HepG2 (cell line): ENCODE measurements around the gene SMC1B. TPM values are rescaled to one million over a fixed set of nuclear protein-coding genes. Genes with fewer than 3 reads are reported as not detected.

Source experiments
- ADNP ChIP-seq: sonication (generic); formaldehyde crosslinking; IDR thresholded peaks from 2 replicates; pipeline ENCODE4 v1.4.0; 2020; ENCODE audit warnings: missing genetic modification reagents
- BRF2 ChIP-seq: sonication (generic); formaldehyde crosslinking; IDR thresholded peaks from 2 replicates; pipeline ENCODE4 v1.8.1; 2022; ENCODE audit warnings: mild to moderate bottlenecking, missing genetic modification reagents
- FOXK2 ChIP-seq: fragments of 450-650 bp; IDR thresholded peaks from 2 replicates; pipeline ENCODE4 v1.6.1; 2016
- HNF4A ChIP-seq: sonication (generic); formaldehyde crosslinking; IDR thresholded peaks from 2 replicates; pipeline ENCODE4 v1.4.0; 2020; ENCODE audit warnings: missing genetic modification reagents
- ISX ChIP-seq: sonication (generic); formaldehyde crosslinking; conservative IDR thresholded peaks from 2 replicates; pipeline ENCODE4 v1.5.0; 2020; ENCODE audit warnings: missing genetic modification reagents
- NFYB ChIP-seq: sonication (generic); formaldehyde crosslinking; IDR thresholded peaks from 2 replicates; pipeline ENCODE4 v1.4.0; 2020; ENCODE audit warnings: missing genetic modification reagents
- ONECUT2 ChIP-seq: sonication (generic); formaldehyde crosslinking; IDR thresholded peaks from 2 replicates; pipeline ENCODE4 v1.4.0; 2020; ENCODE audit warnings: missing genetic modification reagents
- PTBP1 ChIP-seq: fragments of 200-400 bp; formaldehyde crosslinking; IDR thresholded peaks from 2 replicates; pipeline ENCODE4 v1.6.1; 2018; ENCODE audit warnings: low read length, low read depth; ENCODE audit not compliant: poor library complexity, severe bottlenecking
- RFXANK ChIP-seq: IDR thresholded peaks from 2 replicates; pipeline ENCODE4 v1.6.1; 2016
- SOX5 ChIP-seq: IDR thresholded peaks from 2 replicates; pipeline ENCODE4 v1.6.1; 2016; ENCODE audit warnings: borderline replicate concordance
- TBL1XR1 ChIP-seq: fragments of 150-350 bp; IDR thresholded peaks from 2 replicates; pipeline ENCODE4 v1.6.1; 2014; ENCODE audit warnings: borderline replicate concordance, low read length; ENCODE audit not compliant: partially characterized antibody
- TOE1 ChIP-seq: sonication (generic); formaldehyde crosslinking; IDR thresholded peaks from 2 replicates; pipeline ENCODE4 v1.4.0; 2020; ENCODE audit warnings: mild to moderate bottlenecking, missing genetic modification reagents
- TSC22D2 ChIP-seq: sonication (generic); formaldehyde crosslinking; IDR thresholded peaks from 2 replicates; pipeline ENCODE4 v1.5.1; 2020; ENCODE audit warnings: missing genetic modification reagents, mild to moderate bottlenecking, borderline replicate concordance
- YY1 ChIP-seq: IDR thresholded peaks from 2 replicates; pipeline ENCODE4 v1.6.1; 2011; ENCODE audit warnings: low read length, low read depth, moderate library complexity, mild to moderate bottlenecking; ENCODE audit not compliant: insufficient read depth, insufficient replicate concordance
- ZFYVE20 ChIP-seq: sonication (generic); formaldehyde crosslinking; IDR thresholded peaks from 2 replicates; pipeline ENCODE4 v1.8.0; 2023; ENCODE audit warnings: low read depth, mild to moderate bottlenecking, moderate library complexity, missing genetic modification reagents, borderline replicate concordance
- ZNF160 ChIP-seq: sonication (generic); formaldehyde crosslinking; IDR thresholded peaks from 2 replicates; pipeline ENCODE4 v1.8.0; 2022; ENCODE audit warnings: mild to moderate bottlenecking, inconsistent platforms, missing genetic modification reagents
- ZNF234 ChIP-seq: sonication (generic); formaldehyde crosslinking; conservative IDR thresholded peaks from 2 replicates; pipeline ENCODE4 v1.5.1; 2020; ENCODE audit warnings: mild to moderate bottlenecking, missing genetic modification reagents
- ZNF362 ChIP-seq: sonication (generic); formaldehyde crosslinking; IDR thresholded peaks from 2 replicates; pipeline ENCODE4 v1.4.0; 2020; ENCODE audit warnings: missing genetic modification reagents, mild to moderate bottlenecking, borderline replicate concordance
- ZNF644 ChIP-seq: IDR thresholded peaks from 2 replicates; pipeline ENCODE4 v1.6.1; 2016; ENCODE audit warnings: low read depth
- ZNF660 ChIP-seq: sonication (generic); formaldehyde crosslinking; IDR thresholded peaks from 2 replicates; pipeline ENCODE4 v1.5.1; 2020; ENCODE audit warnings: mild to moderate bottlenecking, low read depth, missing genetic modification reagents, borderline replicate concordance
- ZNF7 ChIP-seq: IDR thresholded peaks from 2 replicates; pipeline ENCODE4 v1.6.1; 2016; ENCODE audit warnings: missing biosample characterization, missing genetic modification reagents
- polyA plus RNA-seq, 8 experiments: library from polyadenylated mRNA; depleted of rRNA in 3 of 8; stranded (reverse) in 7 of 8; unstranded in 1 of 8; fragments of >200 nt; fragmentation: Illumina TruSeq in 4 of 8; extraction: Trizol in 4 of 8; gene quantifications; 2 replicates each; pipeline versions ENCODE4 v1.2.1 to v1.2.3, GENCODE V29; 2011 to 2016; ENCODE audit warnings: low read depth in 4 of 8, missing spikeins in 1 of 8, mixed read lengths in 1 of 8; ENCODE audit not compliant: insufficient read depth in 1 of 8
- total RNA-seq, 5 experiments: library from RNA; depleted of rRNA; stranded (reverse); fragments of >200 nt; fragmentation: Illumina TruSeq; extraction: Trizol; gene quantifications; 2 replicates each; pipeline ENCODE4 v1.2.3, GENCODE V29; 2016; ENCODE audit warnings: low read depth in 1 of 5
- TF ChIP-seq, protein P1 (sequence below): sonication (generic); formaldehyde crosslinking; IDR thresholded peaks from 2 replicates; pipeline ENCODE4 v1.4.0; 2020; ENCODE audit warnings: missing genetic modification reagents, low read depth, mild to moderate bottlenecking, borderline replicate concordance
- TF ChIP-seq, protein P2 (sequence below): sonication (generic); formaldehyde crosslinking; IDR thresholded peaks from 2 replicates; pipeline ENCODE4 v1.4.0; 2020; ENCODE audit warnings: missing genetic modification reagents
- TF ChIP-seq, protein P3 (sequence below): sonication (generic); formaldehyde crosslinking; conservative IDR thresholded peaks from 2 replicates; pipeline ENCODE4 v1.4.0; 2020; ENCODE audit warnings: mild to moderate bottlenecking, missing genetic modification reagents, moderate library complexity

SMC1B gene
- total and polyA plus RNA-seq, 2 of the 13 experiments (the other 11 are each of a cell fraction or from before 2014, with no cell fraction given) = not detected

DNA sequence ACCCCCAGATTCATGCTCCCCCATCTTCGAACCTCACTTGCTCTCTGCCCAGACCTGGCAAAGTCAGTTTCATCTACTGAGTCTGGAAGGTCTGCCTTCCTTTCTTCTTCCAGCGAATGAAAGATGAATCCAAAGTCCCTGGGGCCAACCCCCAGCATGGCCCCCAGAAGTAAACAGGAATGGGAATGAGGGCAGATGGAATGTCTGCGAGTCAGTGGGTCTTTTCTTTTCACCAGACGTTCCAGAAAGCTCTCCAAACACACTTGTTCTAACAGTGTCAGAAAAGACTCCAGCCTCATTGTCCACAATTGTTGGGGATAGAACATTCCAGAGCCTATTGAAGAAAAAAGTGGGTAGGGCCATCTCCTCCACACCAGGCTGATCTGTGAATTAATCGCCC, 28.7 kb upstream of the SMC1B start (continued):
- TF ChIP-seq, protein P1, sequence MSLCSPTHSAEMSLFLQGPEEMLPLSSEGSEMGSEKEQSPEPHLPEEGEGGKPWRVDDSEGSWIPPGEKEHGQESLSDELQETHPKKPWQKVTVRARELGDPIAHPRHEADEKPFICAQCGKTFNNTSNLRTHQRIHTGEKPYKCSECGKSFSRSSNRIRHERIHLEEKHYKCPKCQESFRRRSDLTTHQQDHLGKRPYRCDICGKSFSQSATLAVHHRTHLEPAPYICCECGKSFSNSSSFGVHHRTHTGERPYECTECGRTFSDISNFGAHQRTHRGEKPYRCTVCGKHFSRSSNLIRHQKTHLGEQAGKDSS = no peak
- TF ChIP-seq ZFYVE20 (CRISPR knock-in tag) = no peak
- TF ChIP-seq TOE1 (CRISPR knock-in tag) = no peak
- TF ChIP-seq, protein P2, sequence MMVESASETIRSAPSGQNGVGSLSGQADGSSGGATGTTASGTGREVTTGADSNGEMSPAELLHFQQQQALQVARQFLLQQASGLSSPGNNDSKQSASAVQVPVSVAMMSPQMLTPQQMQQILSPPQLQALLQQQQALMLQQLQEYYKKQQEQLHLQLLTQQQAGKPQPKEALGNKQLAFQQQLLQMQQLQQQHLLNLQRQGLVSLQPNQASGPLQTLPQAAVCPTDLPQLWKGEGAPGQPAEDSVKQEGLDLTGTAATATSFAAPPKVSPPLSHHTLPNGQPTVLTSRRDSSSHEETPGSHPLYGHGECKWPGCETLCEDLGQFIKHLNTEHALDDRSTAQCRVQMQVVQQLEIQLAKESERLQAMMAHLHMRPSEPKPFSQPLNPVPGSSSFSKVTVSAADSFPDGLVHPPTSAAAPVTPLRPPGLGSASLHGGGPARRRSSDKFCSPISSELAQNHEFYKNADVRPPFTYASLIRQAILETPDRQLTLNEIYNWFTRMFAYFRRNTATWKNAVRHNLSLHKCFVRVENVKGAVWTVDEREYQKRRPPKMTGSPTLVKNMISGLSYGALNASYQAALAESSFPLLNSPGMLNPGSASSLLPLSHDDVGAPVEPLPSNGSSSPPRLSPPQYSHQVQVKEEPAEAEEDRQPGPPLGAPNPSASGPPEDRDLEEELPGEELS (CRISPR knock-in tag) = 0 out of 2 replicates have a peak, but pooled peaks have one; percentile 11
- no peak for TF ChIP-seq FOXK2
- TF ChIP-seq ISX (CRISPR knock-in tag) = no peak
- TF ChIP-seq ZNF160 (CRISPR knock-in tag) = no peak
- TF ChIP-seq ZNF644 (CRISPR knock-in tag) = no peak
- TF ChIP-seq ZNF7 = no peak
- TF ChIP-seq ONECUT2 (CRISPR knock-in tag) = no peak
- no peak for TF ChIP-seq ADNP (CRISPR knock-in tag)
- TF ChIP-seq ZNF362 = no peak
- TF ChIP-seq TSC22D2 (CRISPR knock-in tag) = no peak
- no peak for TF ChIP-seq NFYB
- TF ChIP-seq PTBP1 = no peak
- TF ChIP-seq SOX5 (CRISPR knock-in tag) = peak; percentile 30; the same call in 1 of the 2 replicates
- no peak for TF ChIP-seq ZNF660
- TF ChIP-seq YY1 = no peak
- peak; percentile 71 for TF ChIP-seq HNF4A (CRISPR knock-in tag)
- TF ChIP-seq TBL1XR1 = no peak
- TF ChIP-seq ZNF234 (CRISPR knock-in tag) = no peak
- TF ChIP-seq BRF2 = no peak
- TF ChIP-seq, protein P3, sequence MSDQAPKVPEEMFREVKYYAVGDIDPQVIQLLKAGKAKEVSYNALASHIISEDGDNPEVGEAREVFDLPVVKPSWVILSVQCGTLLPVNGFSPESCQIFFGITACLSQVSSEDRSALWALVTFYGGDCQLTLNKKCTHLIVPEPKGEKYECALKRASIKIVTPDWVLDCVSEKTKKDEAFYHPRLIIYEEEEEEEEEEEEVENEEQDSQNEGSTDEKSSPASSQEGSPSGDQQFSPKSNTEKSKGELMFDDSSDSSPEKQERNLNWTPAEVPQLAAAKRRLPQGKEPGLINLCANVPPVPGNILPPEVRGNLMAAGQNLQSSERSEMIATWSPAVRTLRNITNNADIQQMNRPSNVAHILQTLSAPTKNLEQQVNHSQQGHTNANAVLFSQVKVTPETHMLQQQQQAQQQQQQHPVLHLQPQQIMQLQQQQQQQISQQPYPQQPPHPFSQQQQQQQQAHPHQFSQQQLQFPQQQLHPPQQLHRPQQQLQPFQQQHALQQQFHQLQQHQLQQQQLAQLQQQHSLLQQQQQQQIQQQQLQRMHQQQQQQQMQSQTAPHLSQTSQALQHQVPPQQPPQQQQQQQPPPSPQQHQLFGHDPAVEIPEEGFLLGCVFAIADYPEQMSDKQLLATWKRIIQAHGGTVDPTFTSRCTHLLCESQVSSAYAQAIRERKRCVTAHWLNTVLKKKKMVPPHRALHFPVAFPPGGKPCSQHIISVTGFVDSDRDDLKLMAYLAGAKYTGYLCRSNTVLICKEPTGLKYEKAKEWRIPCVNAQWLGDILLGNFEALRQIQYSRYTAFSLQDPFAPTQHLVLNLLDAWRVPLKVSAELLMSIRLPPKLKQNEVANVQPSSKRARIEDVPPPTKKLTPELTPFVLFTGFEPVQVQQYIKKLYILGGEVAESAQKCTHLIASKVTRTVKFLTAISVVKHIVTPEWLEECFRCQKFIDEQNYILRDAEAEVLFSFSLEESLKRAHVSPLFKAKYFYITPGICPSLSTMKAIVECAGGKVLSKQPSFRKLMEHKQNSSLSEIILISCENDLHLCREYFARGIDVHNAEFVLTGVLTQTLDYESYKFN = peak; percentile 81
- TF ChIP-seq RFXANK (CRISPR knock-in tag) = no peak
